NB4 (cell line): ENCODE measurements around the gene MMP24.
A peak's percentile ranks its signal among the peaks of the same experiment; 100 is the strongest.

ENCODE experiments used
- DNase-seq: peaks from one replicate; pipeline ENCODE4 v3.0.0; 2010; ENCODE audit warnings: low read depth
- H3K4me3 ChIP-seq: one replicate; pipeline ENCODE4 v1.5.1; 2011; ENCODE audit warnings: mild to moderate bottlenecking, low read depth, low read length, moderate library complexity
- CTCF ChIP-seq: IDR thresholded peaks from one replicate; pipeline ENCODE4 v1.5.1; 2012; ENCODE audit warnings: low read depth, low read length
- MYC ChIP-seq: IDR thresholded peaks from 2 replicates; pipeline ENCODE4 v1.6.1; 2011; ENCODE audit warnings: low read depth, low read length
- POLR2A ChIP-seq: IDR thresholded peaks from 2 replicates; pipeline ENCODE4 v1.6.1; 2011; ENCODE audit warnings: mild to moderate bottlenecking; ENCODE audit not compliant: insufficient read length; ENCODE audit errors: extremely low read depth
- TF ChIP-seq, protein P1 (sequence below): IDR thresholded peaks from 2 replicates; pipeline ENCODE4 v1.6.1; 2011; ENCODE audit warnings: low read depth, low read length

The MMP24 gene

GRCh38 chr20:35276408-35276807, 49.9 kb downstream of the MMP24 start:
- DNase-seq, result no peak
- TF ChIP-seq CTCF, result no peak
- H3K4me3 ChIP-seq, result peak overlapping the region; percentile 89

GRCh38 chr20:35277127-35277526, 50.6 kb downstream of the MMP24 start:
- TF ChIP-seq MYC, result no peak
- TF ChIP-seq CTCF, result no peak
- TF ChIP-seq, protein P1, sequence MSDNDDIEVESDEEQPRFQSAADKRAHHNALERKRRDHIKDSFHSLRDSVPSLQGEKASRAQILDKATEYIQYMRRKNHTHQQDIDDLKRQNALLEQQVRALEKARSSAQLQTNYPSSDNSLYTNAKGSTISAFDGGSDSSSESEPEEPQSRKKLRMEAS, result no peak
- TF ChIP-seq POLR2A, result no peak
- no peak for DNase-seq

DNA sequence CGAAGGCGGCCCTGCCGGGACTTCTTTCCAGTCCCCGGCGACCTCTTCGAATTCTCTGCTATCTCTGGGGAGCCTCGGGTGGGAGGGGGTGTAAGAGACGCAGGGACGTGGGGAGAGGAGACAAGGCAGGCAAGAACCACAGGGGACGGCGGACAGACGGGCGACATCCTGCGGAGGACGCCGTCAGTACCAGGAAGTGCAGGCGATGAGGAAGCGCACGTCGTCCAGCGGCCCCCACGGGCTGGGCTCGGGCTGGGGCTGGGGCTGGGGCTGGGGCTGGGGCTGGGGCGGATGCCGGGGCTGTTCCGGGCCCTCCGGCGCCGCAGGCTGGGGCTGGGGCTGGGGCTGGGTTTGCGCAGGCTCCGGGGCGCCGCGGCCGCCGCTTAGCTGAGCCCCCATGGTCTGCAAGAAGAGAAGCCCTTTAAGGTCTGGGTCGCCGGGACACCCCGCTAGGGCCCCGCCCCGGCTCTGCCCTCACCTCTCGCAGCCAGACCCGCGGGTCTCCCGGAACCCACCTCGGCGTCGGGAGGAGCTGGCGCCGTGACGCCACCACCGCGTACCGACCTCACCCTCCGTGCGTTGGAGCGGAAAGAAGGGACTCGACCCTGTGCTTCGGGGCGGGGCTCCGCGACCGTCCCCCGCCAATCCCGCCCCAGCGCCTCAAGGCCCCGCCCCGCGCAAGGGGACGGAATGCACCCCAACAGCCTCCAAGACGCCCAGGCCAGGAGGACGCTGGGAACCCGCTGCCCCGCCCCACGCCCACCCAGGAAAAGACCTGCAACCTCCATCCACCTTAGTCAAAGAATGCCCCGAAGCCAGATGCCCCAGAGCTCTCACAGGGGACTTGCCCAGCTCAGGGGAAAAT, 51.3 kb downstream of the MMP24 start, which contains the start of gene MMP24OS:
Gene MMP24OS (minus strand): TSS at position 592 of the 865 bp plus-strand sequence. CDS start 193 bp downstream, at position 399.
- peak; percentile 97 for DNase-seq
- TF ChIP-seq, protein P1, result peak; percentile 53
- TF ChIP-seq POLR2A (peak; percentile 90), CTCF (peak; percentile 17), MYC (peak; percentile 53; the same call in 1 of the 2 replicates)
- peak within 1 kb of the TSS; percentile 89 for H3K4me3 ChIP-seq

More at GRCh38 chr20:35277127-35277526, 50.6 kb downstream of the MMP24 start:
- H3K4me3 ChIP-seq, result peak overlapping the region; percentile 89

- no peak for TF ChIP-seq POLR2A
- TF ChIP-seq, protein P1, result no peak
- no peak for TF ChIP-seq MYC
- no peak for TF ChIP-seq CTCF
- no peak overlapping the region for H3K4me3 ChIP-seq
- no peak for DNase-seq
Measured at GRCh38 chr20:35279040-35279439, 52.5 kb downstream of the MMP24 start.

GRCh38 chr20:35279533-35280174, 53.2 kb downstream of the MMP24 start:
- DNase-seq, result no peak
- no peak overlapping the region for H3K4me3 ChIP-seq
- TF ChIP-seq POLR2A, result no peak
- TF ChIP-seq, protein P1, result no peak
- no peak for TF ChIP-seq CTCF
- no peak for TF ChIP-seq MYC
